NCI-H146 treated with DMSO at 0.1 percent for 48 hours (cell line): ENCODE results near the gene IL1RAPL1.

Source experiments
- DNase-seq: peaks from one replicate; lab custom pipeline; 2025; ENCODE audit not compliant: unreplicated experiment; lab: John Stamatoyannopoulos, UW

IL1RAPL1 gene

DNA sequence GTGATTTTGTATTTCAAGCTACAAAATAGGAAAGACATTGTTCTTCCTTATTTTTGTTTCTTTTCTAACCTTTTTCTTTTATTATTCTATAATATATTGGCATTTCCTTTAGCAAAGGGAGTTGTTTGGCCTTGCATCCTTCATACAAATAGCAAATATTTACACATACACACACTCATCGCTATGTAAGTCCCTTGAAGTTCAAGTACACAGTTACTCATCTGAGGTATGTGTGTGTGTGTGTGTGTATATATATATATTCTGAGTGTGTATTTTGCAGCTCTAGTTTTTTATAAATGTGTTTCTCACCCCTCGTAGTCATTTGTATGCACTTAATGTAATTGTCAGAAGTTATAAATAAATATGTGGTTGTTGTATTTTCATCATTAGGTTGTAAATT lies 903.4 kb downstream of the IL1RAPL1 start:
- no peak for DNase-seq

DNA sequence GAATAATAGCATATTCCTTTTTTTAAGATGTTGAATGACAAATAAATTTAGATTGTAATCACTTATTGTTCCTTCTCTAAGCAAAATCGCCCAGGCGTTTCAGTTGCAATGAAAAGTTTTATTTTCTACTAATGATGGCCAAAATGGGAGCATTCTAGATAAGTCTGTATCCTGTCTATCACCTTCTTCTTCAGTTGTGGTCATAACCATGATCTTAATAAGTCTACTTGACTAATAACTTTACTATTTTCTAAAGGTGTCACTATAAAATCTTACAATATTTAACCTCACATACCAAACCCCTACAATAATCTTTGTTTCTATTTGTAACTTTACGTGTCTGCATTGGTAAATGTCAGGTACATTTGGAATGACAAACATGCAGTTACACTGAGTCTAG lies 904.4 kb downstream of the IL1RAPL1 start:
- no peak for DNase-seq

DNA sequence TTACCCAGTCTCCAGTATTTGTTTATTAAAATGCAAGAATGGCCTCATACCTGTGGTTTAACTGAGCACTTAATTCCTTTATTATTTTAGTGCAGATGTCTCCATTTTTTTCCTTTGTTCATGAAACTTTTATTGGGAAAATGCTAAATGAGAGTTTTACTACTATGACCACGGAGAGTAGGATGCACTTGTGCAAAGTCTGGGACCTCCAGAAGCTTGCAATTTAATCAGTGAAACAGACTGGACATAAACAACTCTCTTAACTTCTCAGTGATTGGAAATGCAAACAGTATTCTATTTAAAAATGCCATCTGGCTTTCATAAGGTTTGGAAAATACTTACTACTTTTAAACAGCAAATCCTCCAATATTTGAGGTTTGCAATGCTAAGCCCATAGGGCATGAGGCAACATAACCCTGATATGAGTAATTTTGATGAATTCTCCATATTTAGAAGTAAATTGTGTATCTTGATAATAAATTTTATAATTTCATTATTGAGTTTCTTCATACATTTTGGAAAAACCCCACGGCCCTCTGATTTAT lies 909.5 kb downstream of the IL1RAPL1 start:
- DNase-seq = no peak

DNA sequence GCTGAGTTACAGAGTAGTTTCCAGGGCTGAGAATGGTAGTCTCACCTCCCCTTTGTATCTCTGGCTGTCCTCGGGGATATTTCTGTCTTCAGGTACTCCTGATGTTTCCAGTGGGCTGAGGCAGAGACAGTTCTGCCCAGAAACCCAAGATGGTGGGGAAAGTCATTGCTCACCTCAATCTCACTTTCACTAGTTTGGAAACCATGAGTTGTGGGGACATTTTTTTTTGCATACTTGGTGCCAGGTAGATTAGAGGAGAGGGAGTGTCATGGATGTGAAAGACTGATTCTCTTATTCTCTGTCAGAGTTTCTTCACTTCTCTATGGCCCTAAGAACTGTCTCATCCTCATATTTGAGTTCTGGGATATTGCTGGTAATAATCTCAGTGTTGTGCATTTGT lies 919.5 kb downstream of the IL1RAPL1 start:
- no peak for DNase-seq

DNA sequence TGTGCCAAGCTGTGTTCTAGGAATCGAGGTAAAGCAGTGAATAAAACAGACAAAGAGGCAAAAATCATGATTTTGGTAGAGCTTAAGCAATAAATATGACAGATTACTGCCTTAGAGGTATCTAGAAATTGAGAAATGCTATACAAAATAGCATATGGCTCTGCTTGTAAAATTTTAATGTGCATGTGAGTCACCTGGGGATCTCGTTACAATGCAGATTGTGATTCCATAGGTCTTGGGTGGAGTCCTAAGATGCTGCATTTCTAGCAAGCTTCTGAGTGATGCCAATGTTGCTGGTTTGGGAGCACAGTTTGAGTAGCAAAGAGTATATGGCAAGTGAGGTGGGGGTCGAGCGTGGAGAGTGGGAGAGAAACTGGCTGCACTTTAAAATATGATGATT lies 930.9 kb downstream of the IL1RAPL1 start:
- no peak for DNase-seq

DNA sequence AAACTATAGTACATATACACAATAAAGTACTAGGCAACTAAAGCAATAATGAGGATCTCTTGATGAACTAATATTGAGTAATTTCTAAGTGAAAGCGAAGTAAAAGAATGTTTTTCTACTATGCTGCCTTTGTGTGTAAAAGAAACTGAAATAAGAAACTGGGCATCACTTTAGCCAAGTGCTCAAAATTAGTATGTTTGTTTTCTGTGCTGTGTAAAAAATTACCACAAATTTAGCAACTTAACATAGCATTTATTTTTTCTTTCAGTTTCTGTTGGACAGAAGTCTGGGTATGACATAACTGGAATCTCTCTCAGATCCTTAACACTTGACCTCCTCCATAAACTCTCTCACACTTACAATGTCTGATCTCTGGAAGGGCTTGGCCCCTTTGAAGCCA lies 941.0 kb downstream of the IL1RAPL1 start:
- no peak for DNase-seq

DNA sequence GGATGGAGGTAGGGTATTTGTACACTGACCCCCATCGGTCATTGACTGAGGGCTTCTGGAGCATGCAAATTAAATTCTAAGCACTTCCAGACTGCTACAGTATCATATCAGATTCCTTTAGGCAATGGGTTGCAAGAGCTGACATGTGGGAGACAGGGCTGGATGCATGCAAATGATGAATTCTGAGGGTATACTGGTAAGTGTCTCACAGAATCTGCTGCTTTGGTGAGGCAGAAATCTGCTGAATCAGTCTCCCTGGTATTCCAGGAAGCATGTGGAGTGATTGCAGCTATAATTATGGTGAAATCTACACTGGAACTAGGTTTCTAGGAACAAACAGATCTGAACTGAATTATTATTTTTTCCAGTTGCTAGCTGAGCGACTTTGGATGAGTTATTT lies 943.3 kb downstream of the IL1RAPL1 start:
- DNase-seq = no peak

DNA sequence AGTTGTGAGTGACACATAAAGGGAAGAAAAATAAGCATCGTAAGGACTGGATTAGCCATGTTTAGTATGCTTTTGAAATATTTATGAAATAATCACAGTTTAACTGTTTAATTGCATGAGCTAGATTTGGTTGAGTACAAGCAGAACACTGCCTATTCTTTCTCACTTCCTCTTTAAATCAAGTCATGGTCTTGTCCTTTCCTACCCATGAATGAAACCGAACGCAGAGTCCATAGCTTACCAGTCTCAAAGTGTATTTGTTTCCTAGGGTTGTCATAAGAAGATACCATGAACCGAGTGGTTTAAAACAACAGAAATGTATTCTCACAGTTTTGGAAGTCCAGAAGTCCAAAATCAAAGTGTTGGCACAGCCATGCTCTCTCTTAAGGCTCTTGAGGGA lies 944.1 kb downstream of the IL1RAPL1 start:
- DNase-seq = no peak

DNA sequence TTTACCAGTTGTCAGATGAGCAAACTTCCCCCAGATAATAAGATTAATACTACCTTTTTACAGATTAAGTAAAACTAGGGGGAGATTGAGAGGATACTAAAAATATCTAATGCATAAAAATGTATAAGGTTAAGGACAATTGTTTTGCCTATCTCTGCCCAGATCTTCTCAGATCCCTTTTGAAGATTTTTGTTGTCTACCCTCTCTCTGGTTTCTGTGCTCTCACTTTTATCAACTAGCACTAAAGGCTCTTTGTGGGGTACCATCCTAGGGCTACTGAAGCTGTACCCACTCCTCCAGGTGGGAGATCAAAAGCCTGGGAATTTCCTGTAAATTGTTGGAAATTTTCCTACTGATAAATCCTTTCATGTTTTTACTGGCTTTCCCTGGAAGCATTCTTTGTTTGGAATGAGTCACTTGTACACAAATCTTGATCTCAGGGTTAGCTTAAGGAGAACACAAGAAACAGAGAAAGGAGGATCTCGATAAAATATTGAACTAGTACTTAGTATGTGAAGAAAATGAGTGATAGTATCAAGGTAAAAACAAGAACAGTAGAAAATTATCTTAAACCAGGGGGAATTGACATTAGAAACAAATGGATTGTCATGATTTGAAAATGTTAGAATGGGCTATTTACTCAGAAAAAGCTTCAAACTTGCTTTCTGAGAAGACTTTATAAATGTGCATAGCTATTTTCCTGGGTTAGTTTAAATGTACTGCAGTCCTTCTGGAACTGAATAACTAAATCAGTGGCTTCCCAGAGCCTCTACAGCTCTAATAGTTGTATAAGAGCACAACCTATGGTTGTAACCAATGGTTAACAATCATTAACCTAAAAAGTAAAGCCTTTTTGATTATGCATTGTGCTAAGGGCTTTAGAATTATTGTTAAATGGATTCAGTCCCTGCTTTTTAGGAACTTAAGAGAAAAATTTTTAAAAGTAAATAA lies 948.2 kb downstream of the IL1RAPL1 start:
- no peak for DNase-seq

DNA sequence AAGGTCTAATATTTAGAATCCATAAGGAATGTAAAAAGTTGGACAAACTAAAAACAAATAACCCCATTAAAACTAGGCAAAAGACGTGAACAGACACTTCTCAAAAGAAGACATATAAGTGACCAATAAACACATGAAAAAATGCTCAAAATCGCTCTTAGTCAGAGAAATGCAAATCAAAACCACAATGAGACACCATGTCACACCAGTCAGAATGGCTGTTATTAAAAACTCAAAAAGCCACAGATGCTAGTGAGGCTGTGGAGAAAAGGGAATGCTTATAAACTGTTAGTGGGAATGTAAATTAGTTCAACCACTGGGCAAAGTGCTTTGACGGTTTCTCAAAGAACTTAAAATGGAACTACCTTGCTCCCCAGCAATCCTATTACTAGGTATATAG lies 953.8 kb downstream of the IL1RAPL1 start:
- no peak for DNase-seq

DNA sequence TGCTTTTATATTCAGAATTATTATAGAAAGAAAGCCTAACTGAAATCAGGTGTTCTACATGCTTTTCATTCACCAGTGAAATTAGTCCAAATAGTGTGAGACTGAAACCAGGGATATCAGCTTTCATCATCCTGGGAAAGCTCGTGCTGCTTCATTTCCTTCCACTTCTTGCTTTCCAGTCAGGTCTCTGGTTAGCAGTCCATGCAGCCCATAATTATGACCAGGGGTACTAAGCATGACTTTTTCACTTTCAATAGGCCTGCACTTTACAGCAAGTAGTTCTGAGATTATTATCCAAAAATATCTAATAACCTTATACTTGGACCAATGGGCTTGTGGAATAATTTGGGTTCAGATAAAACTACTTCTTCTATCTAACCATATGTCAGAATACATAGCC lies 954.9 kb downstream of the IL1RAPL1 start:
- DNase-seq = no peak

DNA sequence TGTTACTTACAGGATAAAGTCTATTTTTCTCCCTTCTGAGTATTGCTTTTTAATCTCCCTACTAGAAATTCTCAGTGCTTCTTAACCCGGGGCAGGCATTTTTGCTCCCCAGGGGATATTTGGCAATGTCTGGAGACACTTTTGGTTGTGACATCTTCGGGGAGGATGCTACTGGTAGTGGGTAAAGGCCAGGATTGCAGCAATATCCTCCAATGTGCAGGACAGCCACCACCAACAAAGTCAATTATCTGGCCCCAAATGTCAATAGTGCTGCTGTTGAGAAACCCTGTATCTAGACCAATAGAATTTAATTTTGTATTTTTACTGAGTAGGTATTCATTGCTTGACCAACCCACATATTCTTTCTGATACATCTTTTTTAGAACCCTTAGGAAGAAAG lies 958.6 kb downstream of the IL1RAPL1 start:
- DNase-seq = no peak

DNA sequence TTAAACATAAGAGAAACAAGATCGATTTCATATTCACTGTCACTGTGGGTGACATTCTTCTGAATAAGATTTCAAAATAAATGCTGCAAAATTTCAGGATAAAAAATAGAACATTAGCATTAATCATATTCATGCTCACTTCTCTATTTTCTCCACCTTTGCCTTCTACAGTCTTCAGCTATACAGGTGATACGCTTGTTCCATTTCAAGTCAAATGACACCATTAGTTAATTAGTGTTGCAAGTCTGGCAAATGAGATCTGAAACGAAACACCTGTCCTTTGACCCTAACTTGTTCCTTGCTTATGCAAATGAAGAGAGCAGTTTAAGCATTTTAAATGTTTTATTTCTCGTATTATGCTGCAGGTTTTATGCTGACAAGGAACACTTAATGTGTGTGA lies 960.6 kb downstream of the IL1RAPL1 start:
- no peak for DNase-seq

DNA sequence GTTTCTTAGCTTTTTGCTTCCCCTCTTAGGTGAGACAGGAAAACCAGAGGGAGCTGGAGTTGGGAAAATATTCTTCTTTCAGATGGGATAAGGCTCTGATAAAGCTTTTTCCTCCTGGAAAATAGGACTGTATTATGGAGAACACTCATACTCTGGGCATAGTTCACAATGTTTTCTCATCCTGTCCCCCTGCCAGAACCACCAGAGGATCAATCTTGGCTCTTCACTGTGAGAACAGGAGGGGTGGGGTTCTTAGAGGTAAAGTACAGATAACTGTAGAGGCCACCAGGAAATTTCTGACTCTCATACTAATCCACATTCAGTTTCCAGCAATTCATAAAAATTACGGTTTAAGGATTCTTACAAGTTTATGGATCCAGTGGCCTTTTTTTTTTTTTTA lies 966.3 kb downstream of the IL1RAPL1 start:
- no peak for DNase-seq

DNA sequence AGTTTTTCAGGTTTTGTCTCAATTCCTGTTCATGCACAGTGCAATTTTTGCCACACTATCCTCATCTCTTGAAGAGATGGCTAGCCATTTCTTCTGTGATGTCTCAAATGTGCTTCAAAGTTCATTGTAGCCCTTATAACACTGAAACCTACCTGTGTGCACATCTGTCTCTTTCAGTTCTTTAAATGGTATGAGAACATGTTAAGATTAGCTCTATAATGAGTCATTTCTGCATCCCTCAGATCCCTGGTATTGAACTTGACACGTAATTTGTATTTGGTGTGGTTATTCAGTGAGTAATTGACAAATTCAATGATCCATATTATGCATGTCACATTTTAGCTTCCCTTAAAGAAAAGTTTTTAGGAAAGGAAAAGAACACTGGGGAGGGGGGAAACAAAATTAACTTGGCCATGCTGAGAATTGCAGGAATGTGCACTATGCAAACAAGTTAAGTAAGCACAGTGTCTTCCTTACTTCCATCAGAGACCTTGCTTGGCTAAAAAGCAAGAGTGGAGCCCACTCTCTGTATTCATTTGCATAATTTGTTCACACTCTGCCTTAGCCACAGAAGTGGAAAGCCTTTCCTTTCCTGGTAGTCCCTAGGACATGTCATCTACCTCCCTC lies 968.3 kb downstream of the IL1RAPL1 start:
- DNase-seq = no peak

DNA sequence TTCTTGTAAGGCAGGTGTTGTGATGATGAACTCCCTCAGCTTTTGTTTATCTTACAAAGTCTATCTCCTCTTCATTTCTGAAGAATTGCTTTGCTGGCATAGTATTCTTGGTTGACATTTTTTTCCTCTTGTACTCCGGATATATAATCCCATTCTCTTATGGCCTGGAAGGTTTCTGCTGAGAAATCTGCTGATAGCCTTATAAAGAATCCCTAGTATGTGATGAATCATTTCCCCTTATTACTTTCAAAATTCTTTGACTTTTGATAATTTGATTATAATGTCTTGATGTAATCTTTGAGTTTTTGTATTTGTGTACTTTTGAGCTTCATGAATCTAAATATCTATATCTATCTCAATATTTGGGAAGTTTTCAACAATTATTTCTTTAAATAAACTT lies 972.8 kb downstream of the IL1RAPL1 start:
- no peak for DNase-seq

DNA sequence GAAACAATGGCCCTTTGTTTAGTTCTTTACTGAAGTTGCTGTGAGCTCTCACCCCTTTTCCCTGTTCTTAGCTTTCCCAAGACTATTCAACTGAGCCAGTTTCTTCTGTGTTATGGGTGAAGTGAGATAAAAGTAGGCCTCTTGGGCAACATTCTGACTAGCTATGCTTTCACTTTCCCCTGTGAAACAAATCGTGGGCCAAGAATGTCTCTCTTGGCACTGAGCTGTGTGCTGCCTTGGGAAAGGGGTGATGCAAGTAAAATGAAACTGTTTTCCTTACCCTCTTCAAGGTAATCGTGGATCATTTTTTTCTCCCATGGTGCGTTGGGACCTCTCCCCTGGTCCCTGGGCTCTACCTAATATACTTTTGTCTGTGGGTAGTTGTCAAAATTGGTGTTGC lies 974.2 kb downstream of the IL1RAPL1 start:
- no peak for DNase-seq

DNA sequence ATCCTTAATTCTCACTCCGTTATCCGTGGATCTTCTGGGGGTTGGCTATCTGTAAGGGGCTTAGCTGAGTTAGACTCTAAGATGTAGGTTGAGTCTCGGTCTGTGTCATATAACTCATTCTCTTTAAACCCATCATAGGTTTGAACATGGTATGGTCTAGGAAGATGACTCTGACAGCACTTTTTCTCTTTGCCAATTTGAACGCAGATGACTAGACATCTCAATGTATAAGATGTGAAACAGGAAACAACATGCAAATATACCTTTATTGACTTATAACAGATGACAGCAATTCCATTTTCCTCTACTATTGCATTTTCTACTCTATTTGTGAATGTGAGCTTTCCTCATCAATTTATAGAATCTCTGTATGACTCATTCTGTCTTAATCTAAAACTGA lies 993.3 kb downstream of the IL1RAPL1 start:
- DNase-seq = no peak

DNA sequence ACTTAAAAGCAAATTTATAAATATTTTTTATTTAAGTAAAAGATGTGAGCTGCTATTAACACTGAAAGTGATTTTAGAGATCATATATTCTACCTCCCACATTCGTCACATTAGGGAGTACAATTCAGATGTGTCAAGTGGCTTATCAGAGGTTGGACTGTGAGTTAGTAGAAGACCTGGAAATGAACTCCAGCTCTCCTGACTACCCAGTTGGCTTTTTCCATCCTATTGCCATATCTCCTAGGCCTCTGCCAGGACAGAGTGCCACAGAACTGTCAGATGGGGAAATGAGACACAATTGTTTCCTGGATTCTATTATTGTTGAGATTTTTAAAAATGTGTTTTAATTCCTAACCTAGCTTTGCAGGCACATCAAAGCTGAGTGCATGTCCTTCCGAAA lies 994.0 kb downstream of the IL1RAPL1 start:
- DNase-seq = no peak

DNA sequence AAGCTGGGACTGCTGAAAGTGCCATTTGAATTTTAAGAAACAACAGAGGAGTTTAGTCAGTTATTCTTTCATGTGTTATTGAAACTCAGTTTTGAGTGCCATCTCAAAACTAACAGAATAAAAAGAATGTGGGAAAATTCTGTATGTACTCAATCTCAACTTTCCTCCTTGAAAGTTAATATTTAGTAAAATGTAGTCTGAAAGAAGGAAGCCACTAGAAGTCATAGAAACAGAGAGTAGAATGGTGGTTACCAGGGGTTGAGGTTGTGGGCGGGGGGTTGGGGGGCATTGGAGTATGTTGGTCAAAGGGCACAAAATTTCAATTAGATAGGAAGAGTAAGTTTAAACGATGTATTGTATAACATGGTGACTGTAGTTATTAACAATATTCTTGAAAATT lies 999.9 kb downstream of the IL1RAPL1 start:
- no peak for DNase-seq

DNA sequence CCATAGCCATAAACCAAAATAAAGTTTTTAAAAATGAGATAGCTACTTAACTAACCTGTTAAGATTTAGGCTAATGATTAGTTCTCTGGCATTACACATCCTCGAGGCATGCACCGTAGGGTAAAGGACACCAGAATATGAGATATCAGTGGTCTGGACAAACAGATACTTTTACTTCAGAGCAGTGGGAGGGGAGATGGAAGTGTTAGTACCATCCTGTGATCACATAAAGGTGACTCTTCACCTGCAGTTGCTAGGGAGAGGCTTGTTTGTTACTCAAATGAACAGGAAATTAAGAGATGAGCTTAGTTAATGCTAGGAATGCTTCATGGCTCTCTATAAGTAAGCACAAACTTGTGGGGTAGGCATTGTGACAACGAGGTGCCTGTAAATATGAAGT lies 1003.7 kb downstream of the IL1RAPL1 start:
- no peak for DNase-seq

DNA sequence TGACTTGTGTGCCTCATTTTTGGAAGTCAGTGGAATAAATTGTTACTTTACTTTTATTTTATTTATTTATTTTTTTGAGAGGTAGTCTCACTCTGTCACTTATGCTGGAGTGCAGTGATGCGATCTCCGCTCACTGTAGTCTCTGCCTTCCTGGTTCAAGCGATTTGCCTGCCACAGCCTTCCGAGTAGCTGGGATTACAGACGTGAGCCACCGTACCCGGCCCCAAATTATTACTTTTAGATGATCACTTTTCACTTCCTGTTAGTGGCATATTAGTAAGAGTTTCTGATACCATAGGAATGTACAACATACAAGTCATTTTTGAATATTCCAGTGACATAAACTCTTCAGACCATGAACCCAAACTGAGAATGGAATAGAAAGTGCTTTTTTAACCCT lies 1017.1 kb downstream of the IL1RAPL1 start:
- no peak for DNase-seq
